ENCODE measurements around the gene ZNF469. TPM values are rescaled to one million over a fixed set of nuclear protein-coding genes. Genes with fewer than 3 reads are reported as not detected.
"Not testable (repeated sequence)": the region's sequence is repeated elsewhere in the genome, so short reads cannot be mapped to it uniquely, and the experiment has no call there.

ZNF469 gene
- total RNA-seq, 1 donor from 2014 or later = 4.2 TPM

GRCh38 chr16:88359008-88359407 is 23.8 kb upstream of the ZNF469 start:
- H3K4me1 Mint-ChIP-seq = peaks cover 9% of the 10 kb centered on the region
- intact Hi-C loops (cut with micrococcal nuclease) = no loop called here
- ATAC-seq (ENCODE audit: low read depth) (no peak), DNase-seq (no peak)
- no peak overlapping the region for H3K4me3 Mint-ChIP-seq
- ChIA-PET CTCF (no interaction called here), POLR2A (no interaction called here)
- peaks cover 5% of the 10 kb centered on the region for H3K9me3 Mint-ChIP-seq
- H3K27ac Mint-ChIP-seq = no peak overlapping the region
- peaks cover 3% of the 10 kb centered on the region for H3K27me3 Mint-ChIP-seq
- no peak for TF ChIP-seq CTCF (IDR thresholded peaks at IDR 0.05)
- H3K36me3 Mint-ChIP-seq (ENCODE audit: low read depth) = no peaks in the 10 kb centered on the region

GRCh38 chr16:88360401-88360800 is 22.4 kb upstream of the ZNF469 start:
- H3K4me1 Mint-ChIP-seq; H3K27me3 Mint-ChIP-seq; H3K36me3 Mint-ChIP-seq (ENCODE audit: low read depth); POLR2A ChIA-PET; ATAC-seq (ENCODE audit: low read depth); H3K27ac Mint-ChIP-seq; H3K9me3 Mint-ChIP-seq; DNase-seq; H3K4me3 Mint-ChIP-seq; CTCF ChIA-PET; intact Hi-C loops (cut with micrococcal nuclease): not testable (repeated sequence)

- TF ChIP-seq CTCF (IDR thresholded peaks at IDR 0.05) = no peak
- intact Hi-C loops (cut with micrococcal nuclease) = no loop called here
- Mint-ChIP-seq H3K36me3 (ENCODE audit: low read depth) (no peaks in the 10 kb centered on the region), H3K4me1 (peaks cover 9% of the 10 kb centered on the region), H3K27me3 (peaks cover 3% of the 10 kb centered on the region), H3K4me3 (no peak overlapping the region), H3K9me3 (peaks cover 5% of the 10 kb centered on the region), H3K27ac (no peak overlapping the region)
- POLR2A ChIA-PET = no interaction called here
- ATAC-seq (ENCODE audit: low read depth) = no peak
- DNase-seq = no peak
- CTCF ChIA-PET = no interaction called here
Observed at GRCh38 chr16:88360999-88361398, 21.8 kb upstream of the ZNF469 start.

DNA sequence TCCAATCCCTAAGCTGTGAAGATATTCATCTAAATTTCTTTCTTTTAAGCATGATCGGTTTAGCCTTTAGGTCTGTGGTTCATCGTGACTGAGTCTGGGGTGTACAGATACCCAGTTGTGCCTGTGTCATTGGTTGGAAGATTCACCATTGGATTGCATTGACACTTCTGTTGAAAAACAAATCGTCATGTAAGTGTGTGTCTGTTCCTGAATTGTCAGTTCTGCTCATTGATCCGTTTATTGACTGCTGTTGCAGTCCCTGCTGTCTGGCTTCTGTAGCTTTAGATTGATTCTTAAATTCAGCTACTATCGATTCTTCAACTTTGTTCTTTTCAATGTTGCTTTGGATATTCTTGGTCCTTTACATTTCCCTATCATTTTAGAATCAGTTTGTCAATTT is 21.0 kb upstream of the ZNF469 start:
- ChIA-PET CTCF (no interaction called here), POLR2A (no interaction called here)
- ATAC-seq (ENCODE audit: low read depth) (no peak), DNase-seq (no peak)
- Mint-ChIP-seq H3K4me3 (no peak overlapping the region), H3K27ac (no peak overlapping the region), H3K27me3 (peaks cover 3% of the 10 kb centered on the region), H3K9me3 (peaks cover 5% of the 10 kb centered on the region), H3K4me1 (peaks cover 9% of the 10 kb centered on the region), H3K36me3 (ENCODE audit: low read depth) (no peaks in the 10 kb centered on the region)
- intact Hi-C loops (cut with micrococcal nuclease) = no loop called here
- no peak for TF ChIP-seq CTCF (IDR thresholded peaks at IDR 0.05)

- intact Hi-C loops (cut with micrococcal nuclease) = no loop called here
- H3K9me3 Mint-ChIP-seq = peaks cover 5% of the 10 kb centered on the region
- H3K27ac Mint-ChIP-seq = no peak overlapping the region
- CTCF ChIA-PET = no interaction called here
- TF ChIP-seq CTCF (IDR thresholded peaks at IDR 0.05) = no peak
- DNase-seq (no peak), ATAC-seq (ENCODE audit: low read depth) (no peak)
- POLR2A ChIA-PET = interaction anchor here (0.6 kb wide), 1 partner anchor 207 kb away, joined by 3 read pairs; the partner anchor contains the start of gene ZC3H18
- no peaks in the 10 kb centered on the region for H3K36me3 Mint-ChIP-seq (ENCODE audit: low read depth)
- peaks cover 9% of the 10 kb centered on the region for H3K4me1 Mint-ChIP-seq
- H3K4me3 Mint-ChIP-seq = no peak overlapping the region
- peaks cover 3% of the 10 kb centered on the region for H3K27me3 Mint-ChIP-seq
Observed at GRCh38 chr16:88363239-88363891, 19.4 kb upstream of the ZNF469 start.

All from activated B cell treated with CpG ODN at 0.5 μM for 24 hours (primary cell).